Epithelial cell of proximal tubule (primary cell): ENCODE results near the gene AGL. TPM values are rescaled to one million over a fixed set of nuclear protein-coding genes. Genes with fewer than 3 reads are reported as not detected.
"Not testable (repeated sequence)": the region's sequence is repeated elsewhere in the genome, so short reads cannot be mapped to it uniquely, and the experiment has no call there.

Source experiments
- DNase-seq: peaks from one replicate; pipeline ENCODE4 v3.0.0-alpha.2; 2011; ENCODE audit warnings: low read depth
- H3K4me3 ChIP-seq: 2 replicates; pipeline ENCODE4 v1.5.1; 2011; ENCODE audit warnings: low read depth, mild to moderate bottlenecking, low read length
- total RNA-seq: library from RNA; depleted of rRNA; stranded (reverse); fragments of >200 nt; gene quantifications from 2 replicates; pipeline ENCODE4 v1.2.3, GENCODE V29; 2015
- TF ChIP-seq, protein P1 (sequence below): conservative IDR thresholded peaks from 2 replicates; pipeline ENCODE4 v1.5.1; 2012; ENCODE audit warnings: low read depth, mild to moderate bottlenecking, low read length

The AGL gene
- total RNA-seq, 1 donor from 2014 or later: 9.1 TPM

DNA sequence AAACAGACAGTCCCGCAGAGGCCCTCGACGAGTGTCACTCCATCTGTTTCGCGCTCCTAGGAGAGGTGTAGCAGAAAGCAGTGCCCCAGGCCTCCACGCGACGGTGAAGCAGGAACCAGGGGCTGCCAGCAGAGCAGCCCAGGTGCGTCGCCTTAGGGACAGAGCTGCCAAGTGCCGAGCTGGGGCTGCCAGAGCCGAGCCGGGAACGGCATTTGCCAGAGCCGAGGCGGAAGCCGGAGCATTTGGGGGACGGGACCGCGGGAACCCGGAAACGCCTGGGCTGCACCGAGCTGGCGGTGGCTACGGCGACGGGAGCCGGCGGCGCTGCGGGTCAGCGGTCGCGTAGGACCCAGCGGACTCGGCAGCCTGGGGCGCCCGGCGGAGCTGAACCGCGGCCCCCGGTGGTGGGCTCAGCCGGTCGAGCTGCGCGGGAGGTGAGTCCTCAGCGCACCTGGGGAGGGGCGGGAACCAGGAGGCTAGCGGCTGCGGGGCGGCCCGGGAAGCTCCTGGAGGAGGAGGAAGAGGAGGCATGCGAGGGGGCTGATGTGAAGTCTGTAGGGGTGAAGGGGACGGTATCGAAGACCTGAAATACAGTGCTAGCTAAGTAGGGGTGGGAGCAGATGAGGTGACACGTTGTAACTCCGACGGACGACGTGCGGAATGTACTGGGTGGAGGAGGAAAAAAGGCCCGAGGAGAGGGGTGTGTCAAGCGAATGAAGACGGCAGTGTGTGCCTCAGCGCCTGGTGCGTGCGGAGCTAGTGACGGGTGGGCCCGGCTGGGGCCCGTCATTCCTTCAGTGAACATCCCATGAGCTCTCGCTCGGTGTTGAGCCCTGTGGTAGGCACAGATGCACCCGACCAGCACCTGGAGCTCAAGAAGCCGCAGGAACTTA lies 119.8 kb downstream of the AGL start, which contains the start of gene SLC35A3:
Gene SLC35A3, plus strand, starts transcription at position 268 of the 893 bp plus-strand sequence. CDS start 23,559 bp downstream, outside the sequence.
- DNase-seq: peak; percentile 15
- TF ChIP-seq, protein P1, sequence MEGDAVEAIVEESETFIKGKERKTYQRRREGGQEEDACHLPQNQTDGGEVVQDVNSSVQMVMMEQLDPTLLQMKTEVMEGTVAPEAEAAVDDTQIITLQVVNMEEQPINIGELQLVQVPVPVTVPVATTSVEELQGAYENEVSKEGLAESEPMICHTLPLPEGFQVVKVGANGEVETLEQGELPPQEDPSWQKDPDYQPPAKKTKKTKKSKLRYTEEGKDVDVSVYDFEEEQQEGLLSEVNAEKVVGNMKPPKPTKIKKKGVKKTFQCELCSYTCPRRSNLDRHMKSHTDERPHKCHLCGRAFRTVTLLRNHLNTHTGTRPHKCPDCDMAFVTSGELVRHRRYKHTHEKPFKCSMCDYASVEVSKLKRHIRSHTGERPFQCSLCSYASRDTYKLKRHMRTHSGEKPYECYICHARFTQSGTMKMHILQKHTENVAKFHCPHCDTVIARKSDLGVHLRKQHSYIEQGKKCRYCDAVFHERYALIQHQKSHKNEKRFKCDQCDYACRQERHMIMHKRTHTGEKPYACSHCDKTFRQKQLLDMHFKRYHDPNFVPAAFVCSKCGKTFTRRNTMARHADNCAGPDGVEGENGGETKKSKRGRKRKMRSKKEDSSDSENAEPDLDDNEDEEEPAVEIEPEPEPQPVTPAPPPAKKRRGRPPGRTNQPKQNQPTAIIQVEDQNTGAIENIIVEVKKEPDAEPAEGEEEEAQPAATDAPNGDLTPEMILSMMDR: no peak
- peak within 1 kb of the TSS; percentile 90 for H3K4me3 ChIP-seq

- no peak for DNase-seq
- TF ChIP-seq, protein P1: no peak
- H3K4me3 ChIP-seq: peak overlapping the region; percentile 90
Measured at GRCh38 chr1:99970713-99971255, 120.6 kb downstream of the AGL start.

DNA sequence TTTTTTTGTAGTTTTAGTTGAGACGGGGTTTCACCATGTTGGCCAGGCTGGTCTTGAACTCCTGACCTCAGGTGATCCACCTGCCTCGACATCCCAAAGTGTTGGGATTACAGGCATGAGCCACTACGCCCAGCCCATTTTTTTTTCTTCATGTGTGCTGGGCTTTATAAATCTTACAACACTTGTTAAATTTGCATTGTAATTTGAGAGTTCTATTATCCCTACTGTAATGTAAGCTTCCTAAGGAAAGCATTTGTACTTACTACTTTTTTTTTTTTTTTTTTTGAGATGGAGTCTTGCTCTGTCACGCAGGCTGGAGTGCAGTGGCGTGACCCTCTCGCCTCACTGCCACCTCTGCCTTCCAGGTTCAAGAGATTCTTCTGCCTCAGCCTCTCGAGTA lies 121.9 kb downstream of the AGL start:
- H3K4me3 ChIP-seq, DNase-seq: not testable (repeated sequence)

Other genes with a start within 250 kb of the AGL start
- gene PALMD, start 204.2 kb upstream of the AGL start, total RNA-seq: 1.4 TPM in 1 of 2 replicates, not detected in the other
- 3.1 and 3.3 TPM in 2 replicates for gene FRRS1, start 83.7 kb upstream of the AGL start, total RNA-seq
- gene SLC35A3, start 119.6 kb downstream of the AGL start, total RNA-seq: 12.9 and 14.8 TPM in 2 replicates